SK-N-SH treated with all-trans-retinoic acid at 6 μM for 48 hours (cell line): Measurements from ENCODE around the gene ACKR1.

Experiments used
- ATAC-seq: fragments of 200-7000 bp; cut with Tn5 transposase; 3 replicates; pipeline ENCODE4 v1.9.1; 2020; ENCODE audit warnings: mild to moderate bottlenecking, moderate library complexity
- BACH2 ChIP-seq: fragments of 250-450 bp; sonication (Bioruptor Pico); IDR thresholded peaks from 2 replicates; pipeline ENCODE4 v1.9.0; 2021; ENCODE audit warnings: mild to moderate bottlenecking, borderline replicate concordance
- GLIS3 ChIP-seq: fragments of 250-450 bp; sonication (Bioruptor Pico); IDR thresholded peaks from 2 replicates; pipeline ENCODE4 v1.5.0; 2020; ENCODE audit warnings: mild to moderate bottlenecking, moderate library complexity
- ISL1 ChIP-seq: fragments of 250-450 bp; sonication (Bioruptor Pico); IDR thresholded peaks from 2 replicates; pipeline ENCODE4 v2.1.2; 2022; ENCODE audit warnings: mild to moderate bottlenecking, moderate library complexity
- OSR1 ChIP-seq: fragments of 250-450 bp; sonication (Bioruptor Pico); IDR thresholded peaks from 2 replicates; pipeline ENCODE4 v1.8.0; 2022; ENCODE audit warnings: moderate library complexity, mild to moderate bottlenecking, inconsistent platforms
- PPARA ChIP-seq: fragments of 250-450 bp; sonication (Bioruptor Pico); IDR thresholded peaks from 2 replicates; pipeline ENCODE4 v1.5.0; 2020; ENCODE audit warnings: mild to moderate bottlenecking, borderline replicate concordance
- RARB ChIP-seq: fragments of 250-450 bp; sonication (Bioruptor Pico); IDR thresholded peaks from 2 replicates; pipeline ENCODE4 v1.8.0; 2021; ENCODE audit warnings: mild to moderate bottlenecking, moderate library complexity
- SNAI2 ChIP-seq: fragments of 250-450 bp; sonication (Bioruptor Pico); IDR thresholded peaks from 2 replicates; pipeline ENCODE4 v1.5.0; 2020; ENCODE audit warnings: mild to moderate bottlenecking, moderate library complexity
- TCF4 ChIP-seq: fragments of 250-450 bp; sonication (Bioruptor Pico); IDR thresholded peaks from 2 replicates; pipeline ENCODE4 v1.8.0; 2021; ENCODE audit warnings: mild to moderate bottlenecking, moderate library complexity, borderline replicate concordance
- TOX ChIP-seq: fragments of 250-450 bp; sonication (Bioruptor Pico); IDR thresholded peaks from 2 replicates; pipeline ENCODE4 v1.8.0; 2021; ENCODE audit warnings: mild to moderate bottlenecking, moderate library complexity, borderline replicate concordance
- ZFP3 ChIP-seq: fragments of 250-450 bp; sonication (Bioruptor Pico); IDR thresholded peaks from 2 replicates; pipeline ENCODE4 v1.5.0; 2020; ENCODE audit warnings: mild to moderate bottlenecking, moderate library complexity
- ZFP30 ChIP-seq: fragments of 450-650 bp; formaldehyde crosslinking; IDR thresholded peaks from 2 replicates; pipeline ENCODE4 v1.5.0; 2022; ENCODE audit warnings: mild to moderate bottlenecking, moderate library complexity
- ZNF565 ChIP-seq: fragments of 450-650 bp; formaldehyde crosslinking; conservative IDR thresholded peaks from 2 replicates; pipeline ENCODE4 v1.5.0; 2020; ENCODE audit warnings: low read depth, mild to moderate bottlenecking, moderate library complexity
- ZNF70 ChIP-seq: fragments of 450-650 bp; formaldehyde crosslinking; IDR thresholded peaks from 2 replicates; pipeline ENCODE4 v1.5.0; 2020; ENCODE audit warnings: mild to moderate bottlenecking, moderate library complexity
- TF ChIP-seq, protein P1 (sequence below): fragments of 250-450 bp; sonication (Bioruptor Pico); IDR thresholded peaks from 2 replicates; pipeline ENCODE4 v1.5.1; 2020; ENCODE audit warnings: low read depth, mild to moderate bottlenecking, moderate library complexity
- TF ChIP-seq, protein P2 (sequence below): fragments of 250-450 bp; sonication (Bioruptor Pico); IDR thresholded peaks from 2 replicates; pipeline ENCODE4 v1.5.1; 2021; ENCODE audit warnings: mild to moderate bottlenecking, moderate library complexity
- TF ChIP-seq, protein P3 (sequence below): fragments of 250-450 bp; sonication (Bioruptor Pico); IDR thresholded peaks from 2 replicates; pipeline ENCODE4 v1.8.0; 2021; ENCODE audit warnings: low read depth, mild to moderate bottlenecking, moderate library complexity, borderline replicate concordance
- TF ChIP-seq, protein P4 (sequence below): fragments of 250-450 bp; sonication (Bioruptor Pico); IDR thresholded peaks from 2 replicates; pipeline ENCODE4 v1.5.0; 2020; ENCODE audit warnings: mild to moderate bottlenecking, moderate library complexity

ACKR1 gene

DNA sequence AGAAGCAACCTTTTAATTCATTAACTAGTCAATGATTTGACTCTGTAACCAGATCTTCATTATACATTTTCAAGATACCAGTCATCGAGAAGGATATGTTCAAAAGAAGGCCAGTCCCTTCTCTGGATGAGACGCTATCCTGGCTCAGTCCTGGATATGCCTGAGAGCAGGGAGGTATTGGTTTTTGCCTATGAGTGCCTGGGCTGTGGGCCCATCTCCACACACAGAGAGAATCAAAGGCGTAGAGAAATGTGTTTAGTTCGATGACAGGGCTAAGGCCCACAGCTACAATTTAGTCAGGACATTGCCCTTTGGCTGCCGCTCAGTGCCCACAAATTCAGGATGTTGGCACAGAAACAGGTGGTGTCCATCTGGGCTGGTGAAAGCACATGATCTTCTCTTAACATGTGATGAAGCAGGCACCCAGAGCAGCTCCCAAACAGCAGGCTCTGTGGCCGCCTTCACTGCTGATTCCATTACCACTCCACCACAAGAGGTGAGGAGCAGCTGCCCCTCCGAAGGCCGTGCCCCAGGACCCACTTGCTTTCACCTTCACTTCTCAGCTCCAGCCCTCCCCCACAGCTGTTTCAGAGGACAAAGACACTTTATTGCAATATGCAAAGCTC lies 24.7 kb downstream of the ACKR1 start:
- peak; percentile 44 for ATAC-seq
- TF ChIP-seq SNAI2 (CRISPR knock-in tag) (no peak), ZNF70 (no peak), RARB (no peak), GLIS3 (CRISPR knock-in tag) (no peak)
- TF ChIP-seq, protein P1, sequence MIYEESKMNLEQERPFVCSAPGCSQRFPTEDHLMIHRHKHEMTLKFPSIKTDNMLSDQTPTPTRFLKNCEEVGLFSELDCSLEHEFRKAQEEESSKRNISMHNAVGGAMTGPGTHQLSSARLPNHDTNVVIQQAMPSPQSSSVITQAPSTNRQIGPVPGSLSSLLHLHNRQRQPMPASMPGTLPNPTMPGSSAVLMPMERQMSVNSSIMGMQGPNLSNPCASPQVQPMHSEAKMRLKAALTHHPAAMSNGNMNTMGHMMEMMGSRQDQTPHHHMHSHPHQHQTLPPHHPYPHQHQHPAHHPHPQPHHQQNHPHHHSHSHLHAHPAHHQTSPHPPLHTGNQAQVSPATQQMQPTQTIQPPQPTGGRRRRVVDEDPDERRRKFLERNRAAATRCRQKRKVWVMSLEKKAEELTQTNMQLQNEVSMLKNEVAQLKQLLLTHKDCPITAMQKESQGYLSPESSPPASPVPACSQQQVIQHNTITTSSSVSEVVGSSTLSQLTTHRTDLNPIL (CRISPR knock-in tag), result no peak
- TF ChIP-seq, protein P2, sequence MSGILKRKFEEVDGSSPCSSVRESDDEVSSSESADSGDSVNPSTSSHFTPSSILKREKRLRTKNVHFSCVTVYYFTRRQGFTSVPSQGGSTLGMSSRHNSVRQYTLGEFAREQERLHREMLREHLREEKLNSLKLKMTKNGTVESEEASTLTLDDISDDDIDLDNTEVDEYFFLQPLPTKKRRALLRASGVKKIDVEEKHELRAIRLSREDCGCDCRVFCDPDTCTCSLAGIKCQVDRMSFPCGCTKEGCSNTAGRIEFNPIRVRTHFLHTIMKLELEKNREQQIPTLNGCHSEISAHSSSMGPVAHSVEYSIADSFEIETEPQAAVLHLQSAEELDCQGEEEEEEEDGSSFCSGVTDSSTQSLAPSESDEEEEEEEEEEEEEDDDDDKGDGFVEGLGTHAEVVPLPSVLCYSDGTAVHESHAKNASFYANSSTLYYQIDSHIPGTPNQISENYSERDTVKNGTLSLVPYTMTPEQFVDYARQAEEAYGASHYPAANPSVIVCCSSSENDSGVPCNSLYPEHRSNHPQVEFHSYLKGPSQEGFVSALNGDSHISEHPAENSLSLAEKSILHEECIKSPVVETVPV (CRISPR knock-in tag), result no peak
- TF ChIP-seq, protein P3, sequence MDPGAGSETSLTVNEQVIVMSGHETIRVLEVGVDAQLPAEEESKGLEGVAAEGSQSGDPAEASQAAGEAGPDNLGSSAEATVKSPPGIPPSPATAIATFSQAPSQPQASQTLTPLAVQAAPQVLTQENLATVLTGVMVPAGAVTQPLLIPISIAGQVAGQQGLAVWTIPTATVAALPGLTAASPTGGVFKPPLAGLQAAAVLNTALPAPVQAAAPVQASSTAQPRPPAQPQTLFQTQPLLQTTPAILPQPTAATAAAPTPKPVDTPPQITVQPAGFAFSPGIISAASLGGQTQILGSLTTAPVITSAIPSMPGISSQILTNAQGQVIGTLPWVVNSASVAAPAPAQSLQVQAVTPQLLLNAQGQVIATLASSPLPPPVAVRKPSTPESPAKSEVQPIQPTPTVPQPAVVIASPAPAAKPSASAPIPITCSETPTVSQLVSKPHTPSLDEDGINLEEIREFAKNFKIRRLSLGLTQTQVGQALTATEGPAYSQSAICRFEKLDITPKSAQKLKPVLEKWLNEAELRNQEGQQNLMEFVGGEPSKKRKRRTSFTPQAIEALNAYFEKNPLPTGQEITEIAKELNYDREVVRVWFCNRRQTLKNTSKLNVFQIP (CRISPR knock-in tag), result no peak

DNA sequence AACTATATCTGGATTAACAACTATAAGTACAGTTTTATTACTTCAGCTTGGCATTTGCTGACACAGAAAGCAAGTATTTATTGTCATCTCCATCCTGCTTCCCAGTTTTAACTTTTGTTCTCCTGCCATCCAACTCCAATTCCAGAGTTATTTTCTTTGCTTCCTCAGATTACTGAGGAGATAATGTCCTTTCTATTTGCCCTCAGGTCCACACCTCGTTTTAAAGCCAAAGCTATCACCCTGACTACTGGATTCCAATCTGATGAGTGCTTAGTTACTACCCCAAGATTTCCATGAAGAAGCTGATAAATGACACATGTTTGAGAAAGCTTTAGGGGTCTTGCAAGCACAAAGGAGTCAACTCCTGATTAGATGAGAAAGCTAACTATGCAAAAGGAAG lies 25.2 kb downstream of the ACKR1 start:
- ATAC-seq, result peak; percentile 38; the same call in 2 of the 3 replicates
- TF ChIP-seq OSR1, result no peak
- TF ChIP-seq ZNF565 (CRISPR knock-in tag), result no peak
- TF ChIP-seq ISL1 (CRISPR knock-in tag), result no peak
- TF ChIP-seq, protein P4, sequence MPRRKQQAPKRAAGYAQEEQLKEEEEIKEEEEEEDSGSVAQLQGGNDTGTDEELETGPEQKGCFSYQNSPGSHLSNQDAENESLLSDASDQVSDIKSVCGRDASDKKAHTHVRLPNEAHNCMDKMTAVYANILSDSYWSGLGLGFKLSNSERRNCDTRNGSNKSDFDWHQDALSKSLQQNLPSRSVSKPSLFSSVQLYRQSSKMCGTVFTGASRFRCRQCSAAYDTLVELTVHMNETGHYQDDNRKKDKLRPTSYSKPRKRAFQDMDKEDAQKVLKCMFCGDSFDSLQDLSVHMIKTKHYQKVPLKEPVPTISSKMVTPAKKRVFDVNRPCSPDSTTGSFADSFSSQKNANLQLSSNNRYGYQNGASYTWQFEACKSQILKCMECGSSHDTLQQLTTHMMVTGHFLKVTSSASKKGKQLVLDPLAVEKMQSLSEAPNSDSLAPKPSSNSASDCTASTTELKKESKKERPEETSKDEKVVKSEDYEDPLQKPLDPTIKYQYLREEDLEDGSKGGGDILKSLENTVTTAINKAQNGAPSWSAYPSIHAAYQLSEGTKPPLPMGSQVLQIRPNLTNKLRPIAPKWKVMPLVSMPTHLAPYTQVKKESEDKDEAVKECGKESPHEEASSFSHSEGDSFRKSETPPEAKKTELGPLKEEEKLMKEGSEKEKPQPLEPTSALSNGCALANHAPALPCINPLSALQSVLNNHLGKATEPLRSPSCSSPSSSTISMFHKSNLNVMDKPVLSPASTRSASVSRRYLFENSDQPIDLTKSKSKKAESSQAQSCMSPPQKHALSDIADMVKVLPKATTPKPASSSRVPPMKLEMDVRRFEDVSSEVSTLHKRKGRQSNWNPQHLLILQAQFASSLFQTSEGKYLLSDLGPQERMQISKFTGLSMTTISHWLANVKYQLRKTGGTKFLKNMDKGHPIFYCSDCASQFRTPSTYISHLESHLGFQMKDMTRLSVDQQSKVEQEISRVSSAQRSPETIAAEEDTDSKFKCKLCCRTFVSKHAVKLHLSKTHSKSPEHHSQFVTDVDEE (CRISPR knock-in tag), result no peak
- TF ChIP-seq TCF4 (CRISPR knock-in tag), result no peak
- no peak for TF ChIP-seq BACH2 (CRISPR knock-in tag)
- TF ChIP-seq ZNF70, result no peak
- TF ChIP-seq SNAI2 (CRISPR knock-in tag), result no peak
- no peak for TF ChIP-seq ZFP30 (CRISPR knock-in tag)
- TF ChIP-seq, protein P1 (CRISPR knock-in tag), result no peak
- no peak for TF ChIP-seq PPARA
- no peak for TF ChIP-seq TOX (CRISPR knock-in tag)
- no peak for TF ChIP-seq ZFP3
- TF ChIP-seq, protein P3 (CRISPR knock-in tag), result no peak

DNA sequence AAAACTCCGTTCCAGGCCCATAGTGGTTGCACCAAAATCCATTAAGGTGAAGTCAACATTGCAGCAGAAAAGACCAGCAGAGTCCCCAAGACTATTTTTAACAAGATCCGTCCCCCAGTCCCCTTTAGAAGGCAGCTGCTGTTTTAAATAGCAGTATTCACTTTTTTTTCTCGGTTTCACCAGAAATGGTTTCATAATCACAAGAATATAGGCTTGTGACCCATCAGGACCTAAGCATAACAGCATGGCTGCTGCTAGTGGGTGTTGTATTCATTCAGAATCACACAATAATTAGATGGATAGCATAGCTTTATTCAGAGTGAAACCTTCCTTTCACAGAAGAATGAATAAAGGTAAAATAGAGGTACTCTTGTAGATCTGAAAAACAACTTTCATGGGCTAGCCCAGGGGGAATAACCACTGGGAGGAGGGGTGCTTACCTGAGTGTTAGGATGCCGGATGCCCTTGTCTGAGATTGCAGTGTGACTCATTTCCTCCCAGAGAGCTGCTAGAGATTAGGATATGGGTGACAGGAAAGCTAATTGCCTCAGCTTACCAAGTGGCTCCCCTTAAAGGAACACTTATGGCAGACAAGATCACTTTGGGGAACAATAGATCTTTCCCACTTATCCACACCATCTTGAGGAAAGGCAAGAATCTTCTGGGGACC lies 35.0 kb downstream of the ACKR1 start:
- ATAC-seq, result no peak
- TF ChIP-seq ZNF70 (no peak), TCF4 (CRISPR knock-in tag) (no peak), TOX (CRISPR knock-in tag) (no peak), BACH2 (CRISPR knock-in tag) (no peak), ZFP3 (no peak), PPARA (no peak), ISL1 (CRISPR knock-in tag) (no peak)
- TF ChIP-seq, protein P3 (CRISPR knock-in tag), result no peak
- TF ChIP-seq, protein P4 (CRISPR knock-in tag), result no peak
- TF ChIP-seq, protein P2 (CRISPR knock-in tag), result no peak
